Gastrocnemius medialis (tissue), 4 donors: ENCODE data around the gene AK3. TPM values are rescaled to one million over a fixed set of nuclear protein-coding genes. Genes with fewer than 3 reads are reported as not detected.
"Not testable (repeated sequence)": the region's sequence is repeated elsewhere in the genome, so short reads cannot be mapped to it uniquely, and the experiment has no call there.

Experiments used
- ATAC-seq, 2 donors: fragments of 150-250 bp; one replicate each; pipeline ENCODE4 v1.9.1; 2016
- DNase-seq, 2 donors: peaks; one replicate each; pipeline ENCODE4 v3.0.0-alpha.2; 2019
- H3K27ac ChIP-seq, 4 donors: fragments of 200-600 bp; sonication (generic); 1 replicate in 1 of 4; 2 replicates in 3 of 4; pipeline ENCODE4 v1.5.1; 2016 to 2018; ENCODE audit warnings: mild to moderate bottlenecking in 2 of 4, moderate library complexity in 1 of 4
- H3K27me3 ChIP-seq, 3 donors: fragments of 200-600 bp; sonication (generic) in 2 of 3; 1 replicate in 1 of 3; 2 replicates in 2 of 3; pipeline versions ENCODE4 v1.5.1 to v1.6.0; 2016 to 2019; ENCODE audit warnings: mild to moderate bottlenecking in 1 of 3, moderate library complexity in 1 of 3
- H3K36me3 ChIP-seq, 2 donors: fragments of 200-600 bp; sonication (generic) in 1 of 2; one replicate each; pipeline ENCODE4 v1.5.1; 2017 to 2018
- H3K4me1 ChIP-seq, 2 donors: fragments of 200-600 bp; sonication (generic) in 1 of 2; one replicate each; pipeline ENCODE4 v1.5.1; 2016 to 2017; ENCODE audit warnings: mild to moderate bottlenecking in 2 of 2
- H3K4me3 ChIP-seq, 4 donors: fragments of 200-600 bp; sonication (generic) in 3 of 4; 1 replicate in 1 of 4; 2 replicates in 3 of 4; pipeline ENCODE4 v1.5.1; 2016 to 2019; ENCODE audit warnings: mild to moderate bottlenecking in 2 of 4
- H3K9me3 ChIP-seq, 3 donors: fragments of 200-600 bp; sonication (generic) in 2 of 3; 1 replicate in 1 of 3; 2 replicates in 2 of 3; pipeline ENCODE4 v1.5.1; 2016 to 2019
- CTCF ChIP-seq, 5 experiments: fragments of 450-650 bp in 3 of 5; fragments of 200-600 bp in 2 of 5; sonication (generic) in 2 of 5; IDR thresholded peaks in 4 of 5; conservative IDR thresholded peaks in 1 of 5; 1 replicate in 4 of 5; 2 replicates in 1 of 5; pipeline ENCODE4 v1.5.1; 2016 to 2019; ENCODE audit warnings: antibody characterized with exemption in 5 of 5, mild to moderate bottlenecking in 3 of 5, moderate library complexity in 3 of 5
- POLR2A ChIP-seq, 2 donors: fragments of 450-650 bp; IDR thresholded peaks; one replicate each; pipeline ENCODE4 v1.6.1; 2017; ENCODE audit warnings: antibody characterized with exemption in 2 of 2, mild to moderate bottlenecking in 2 of 2, moderate library complexity in 2 of 2
- in situ Hi-C, 4 donors: fragments of 200-750 bp; cut with MboI; loops; one replicate each; pipeline versions ENCODE4 v1.15.0 to v1.8.0; 2017; ENCODE audit warnings: low sequenced_read_pairs in 4 of 4
- intact Hi-C: fragments of 100-400 bp; cut with DNase I; formaldehyde crosslinking; loops from one replicate; pipeline ENCODE4 v1.15.1; 2023; ENCODE audit warnings: low total_unique reads
- total RNA-seq, 4 donors: library from RNA; depleted of rRNA; stranded (reverse); fragments of >200 nt; gene quantifications; one replicate each; pipeline versions ENCODE4 v1.1.0 to v1.2.3, GENCODE V29; 2016

AK3 gene
- total RNA-seq, 4 donors from 2014 or later, result 163 to 270 (median 188) TPM

- DNase-seq, result no peak
- H3K4me1 ChIP-seq, result peaks cover 0 to 4% of the 10 kb centered on the region in 2 donors
- intact Hi-C loops, result no loop called here
- H3K36me3 ChIP-seq, result no peaks in the 10 kb centered on the region
- no peak for ATAC-seq
- no peak overlapping the region for H3K4me3 ChIP-seq
- no peaks in the 10 kb centered on the region for H3K9me3 ChIP-seq
- H3K27me3 ChIP-seq, result no peaks in the 10 kb centered on the region
- TF ChIP-seq CTCF (IDR thresholded peaks at IDR 0.05 in 4 of 5, conservative IDR thresholded peaks at IDR 0.05 in 1 of 5), result no peak
- no peak for TF ChIP-seq POLR2A (IDR thresholded peaks at IDR 0.05)
- H3K27ac ChIP-seq, result no peak overlapping the region
- in situ Hi-C loops, result loop anchor here in 1 of 4 donors (25.0 kb wide), 2 partner anchors 653 to 828 kb away; partner anchors contain the start of gene PLGRKT
Observed at GRCh38 chr9:4784403-4784802, 43.4 kb upstream of the AK3 start.

DNA sequence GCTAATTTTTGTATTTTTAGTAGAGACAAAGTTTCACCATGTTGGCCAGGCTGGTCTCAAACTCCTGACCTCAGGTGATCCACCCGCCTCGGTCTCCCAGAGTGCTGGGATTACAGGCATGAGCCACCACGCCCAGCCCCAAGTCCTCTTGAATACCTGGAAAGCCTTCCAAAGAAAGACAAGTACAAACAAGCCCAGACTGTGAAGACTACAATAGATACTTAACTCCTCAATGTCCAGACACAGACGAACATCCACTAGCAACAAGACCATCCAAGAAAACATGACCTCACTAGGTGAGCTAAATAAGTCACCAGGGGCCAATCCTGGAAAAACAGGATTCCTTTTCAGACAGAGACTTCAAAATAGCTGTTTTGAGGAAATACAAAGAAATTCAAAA, 42.2 kb upstream of the AK3 start:
- H3K27me3 ChIP-seq, intact Hi-C loops, ATAC-seq, H3K36me3 ChIP-seq, H3K4me1 ChIP-seq, H3K27ac ChIP-seq, DNase-seq, H3K4me3 ChIP-seq, H3K9me3 ChIP-seq: not testable (repeated sequence)
- in situ Hi-C loops, result loop anchor here in 1 of 4 donors (25.0 kb wide), 2 partner anchors 654 to 829 kb away; partner anchors contain the start of gene PLGRKT

DNA sequence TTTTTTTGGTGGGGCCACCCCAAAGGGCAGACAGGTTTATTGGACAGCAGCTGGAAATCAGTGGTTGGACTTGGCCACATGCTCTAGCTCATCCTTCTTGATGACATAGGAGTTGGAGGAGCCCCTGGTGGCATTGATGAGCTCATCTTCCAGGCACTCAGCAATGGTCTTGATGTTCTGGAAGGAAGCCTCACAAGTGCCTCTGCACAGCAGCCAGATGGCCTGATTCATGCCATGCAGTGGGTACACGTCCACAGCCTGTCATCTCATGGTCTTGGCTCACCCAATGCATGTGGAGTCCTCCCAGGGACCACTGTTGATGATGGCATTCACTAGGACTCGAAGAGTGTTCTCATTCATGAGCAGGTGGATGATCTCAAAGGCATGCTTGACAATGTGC, 40.4 kb upstream of the AK3 start:
- intact Hi-C loops, result no loop called here
- no peak overlapping the region for H3K27ac ChIP-seq
- H3K4me3 ChIP-seq, result no peak overlapping the region
- ATAC-seq (no peak), DNase-seq (no peak)
- in situ Hi-C loops, result loop anchor here in 1 of 4 donors (25.0 kb wide), 2 partner anchors 656 to 831 kb away; partner anchors contain the start of gene PLGRKT
- H3K9me3 ChIP-seq, result no peaks in the 10 kb centered on the region
- no peaks in the 10 kb centered on the region for H3K27me3 ChIP-seq
- no peaks in the 10 kb centered on the region for H3K4me1 ChIP-seq
- no peak for TF ChIP-seq POLR2A (IDR thresholded peaks at IDR 0.05)
- TF ChIP-seq CTCF (IDR thresholded peaks at IDR 0.05 in 4 of 5, conservative IDR thresholded peaks at IDR 0.05 in 1 of 5), result no peak
- H3K36me3 ChIP-seq, result no peaks in the 10 kb centered on the region

GRCh38 chr9:4780651-4781050, 39.6 kb upstream of the AK3 start:
- Histone ChIP-seq H3K9me3 (no peaks in the 10 kb centered on the region), H3K4me3 (no peak overlapping the region), H3K27ac (no peak overlapping the region), H3K27me3 (no peaks in the 10 kb centered on the region), H3K4me1 (no peaks in the 10 kb centered on the region), H3K36me3 (no peaks in the 10 kb centered on the region)
- no peak for DNase-seq
- in situ Hi-C loops (loop anchor here in 1 of 4 donors (25.0 kb wide), 2 partner anchors 657 to 832 kb away; partner anchors contain the start of gene PLGRKT), intact Hi-C loops (no loop called here)
- TF ChIP-seq CTCF (IDR thresholded peaks at IDR 0.05 in 4 of 5, conservative IDR thresholded peaks at IDR 0.05 in 1 of 5) (no peak), POLR2A (IDR thresholded peaks at IDR 0.05) (no peak)
- no peak for ATAC-seq

- ATAC-seq, H3K27ac ChIP-seq, DNase-seq, H3K27me3 ChIP-seq, H3K4me3 ChIP-seq, H3K9me3 ChIP-seq, H3K4me1 ChIP-seq, intact Hi-C loops, H3K36me3 ChIP-seq: not testable (repeated sequence)
- in situ Hi-C loops, result loop anchor here (25.0 kb wide), 3 partner anchors 662 to 837 kb away; partner anchors contain the start of gene PLGRKT (in 4 of the 4)
Observed at GRCh38 chr9:4774958-4775357, 34.0 kb upstream of the AK3 start.

GRCh38 chr9:4774209-4774608, 33.2 kb upstream of the AK3 start:
- in situ Hi-C loops (loop anchor here in 3 of 4 donors (25.0 kb wide), 2 partner anchors 663 to 813 kb away; partner anchors contain the start of gene PLGRKT (in 3 of the 3)), intact Hi-C loops (no loop called here)
- TF ChIP-seq CTCF (IDR thresholded peaks at IDR 0.05 in 4 of 5, conservative IDR thresholded peaks at IDR 0.05 in 1 of 5), result no peak
- TF ChIP-seq POLR2A (IDR thresholded peaks at IDR 0.05), result no peak
- Histone ChIP-seq H3K27me3 (no peaks in the 10 kb centered on the region), H3K9me3 (no peaks in the 10 kb centered on the region), H3K4me1 (no peaks in the 10 kb centered on the region), H3K4me3 (no peak overlapping the region), H3K36me3 (no peaks in the 10 kb centered on the region), H3K27ac (no peak overlapping the region)
- DNase-seq (peak; percentile 37 to 48), ATAC-seq (peak; percentile 54 to 79)
